HG03066 (cell line): ENCODE data around the gene RRN3.
"Not testable (repeated sequence)": the region's sequence is repeated elsewhere in the genome, so short reads cannot be mapped to it uniquely, and the experiment has no call there.

Experiments used
- ATAC-seq: cut with Tn5 transposase; IDR thresholded peaks from one replicate; pipeline ENCODE4 v1.9.1; 2021; ENCODE audit warnings: low read depth; ENCODE audit not compliant: unreplicated experiment

Gene RRN3

DNA sequence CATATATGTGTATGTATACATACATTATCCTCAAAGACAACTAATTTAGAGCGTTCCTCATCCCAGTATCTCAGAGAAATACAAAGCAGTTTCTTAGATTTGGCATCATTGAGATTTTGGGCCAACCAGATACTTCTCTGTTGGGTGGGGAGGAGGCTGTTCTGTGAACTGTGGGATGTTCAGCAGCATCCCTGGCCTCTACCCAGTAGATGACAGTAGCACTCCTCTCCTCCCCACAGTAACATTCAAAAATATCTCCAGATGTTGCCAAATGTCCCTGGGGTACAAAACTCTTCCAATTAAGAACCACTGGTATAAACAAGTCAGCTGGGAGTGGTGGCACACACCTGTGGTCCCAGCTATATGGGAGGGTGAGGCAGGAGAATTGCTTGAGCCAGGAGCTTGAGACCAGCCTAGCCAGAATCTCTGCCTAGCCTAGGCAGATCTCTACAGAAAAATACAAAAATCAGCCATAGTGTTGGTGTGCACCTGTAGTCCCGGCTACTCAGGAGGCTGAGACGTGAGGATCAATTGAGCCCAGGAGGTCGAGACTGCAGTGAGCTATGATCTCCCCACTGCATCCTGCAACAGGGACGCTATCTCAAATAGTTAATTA lies 6.4 kb upstream of the RRN3 start:
- ATAC-seq, result not testable (repeated sequence)

DNA sequence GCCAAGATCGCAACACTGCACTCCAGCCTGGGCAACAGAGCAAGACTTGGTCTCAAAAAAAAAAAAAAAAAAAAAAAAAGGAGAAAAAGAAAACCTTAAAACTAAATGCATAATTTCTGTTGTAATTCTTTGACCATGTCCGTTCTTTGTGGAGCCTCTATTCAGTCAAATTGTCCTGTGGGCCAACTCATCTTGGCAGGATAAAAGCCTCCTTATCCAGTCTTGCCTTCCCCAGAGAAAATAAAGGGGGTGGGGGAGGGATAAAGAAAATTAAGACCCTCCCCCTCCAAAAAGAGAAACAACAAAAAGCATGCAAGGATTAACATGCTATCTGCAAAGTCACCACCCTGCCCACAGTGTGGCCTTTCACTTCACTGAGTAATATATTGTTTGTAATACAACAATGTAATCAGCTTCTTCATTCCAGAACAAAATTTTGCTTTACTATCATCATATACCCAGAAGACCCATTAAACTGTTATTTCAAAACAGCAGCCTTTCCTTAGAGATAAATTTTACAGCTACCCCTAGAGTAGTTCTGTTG lies 5.4 kb upstream of the RRN3 start:
- ATAC-seq, result not testable (repeated sequence)

DNA sequence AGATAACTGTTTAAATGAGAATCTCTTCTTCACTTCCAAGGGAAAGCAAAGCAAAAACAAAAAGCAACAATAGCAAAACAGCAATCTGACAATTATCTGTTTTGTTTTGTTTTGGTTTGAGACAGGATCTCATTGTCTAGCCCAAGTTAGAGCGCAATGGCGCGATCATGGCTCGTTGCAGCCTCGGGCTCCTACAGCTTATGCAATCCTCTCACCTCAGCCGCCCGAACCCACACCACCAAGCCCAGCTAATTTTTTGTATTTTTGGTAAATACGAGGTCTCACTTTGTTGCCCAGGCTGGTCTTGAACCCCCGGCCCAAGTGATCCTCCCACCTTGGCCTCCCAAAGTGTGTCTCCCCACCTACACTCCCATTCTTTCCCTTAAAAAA lies 2.5 kb upstream of the RRN3 start:
- ATAC-seq, result not testable (repeated sequence)

DNA sequence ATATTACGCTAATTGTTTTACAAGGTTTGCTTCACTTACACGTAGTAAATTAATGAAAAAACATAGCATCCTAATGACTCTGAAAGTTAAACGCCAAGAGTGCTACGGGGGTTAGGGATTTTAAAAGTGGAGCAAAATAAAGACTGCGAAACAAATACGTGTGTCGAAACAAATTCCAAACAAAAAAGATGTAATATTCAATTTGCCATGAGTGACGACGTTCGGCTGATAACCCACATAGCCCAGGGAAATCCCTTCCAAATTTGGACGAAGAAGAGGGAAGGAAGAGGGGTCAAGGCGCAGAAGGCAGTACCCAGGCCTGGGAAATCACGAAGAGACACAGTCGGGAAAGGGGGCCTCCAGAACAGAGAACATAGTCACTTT lies 509 bp downstream of the RRN3 start:
- ATAC-seq, result not testable (repeated sequence)

DNA sequence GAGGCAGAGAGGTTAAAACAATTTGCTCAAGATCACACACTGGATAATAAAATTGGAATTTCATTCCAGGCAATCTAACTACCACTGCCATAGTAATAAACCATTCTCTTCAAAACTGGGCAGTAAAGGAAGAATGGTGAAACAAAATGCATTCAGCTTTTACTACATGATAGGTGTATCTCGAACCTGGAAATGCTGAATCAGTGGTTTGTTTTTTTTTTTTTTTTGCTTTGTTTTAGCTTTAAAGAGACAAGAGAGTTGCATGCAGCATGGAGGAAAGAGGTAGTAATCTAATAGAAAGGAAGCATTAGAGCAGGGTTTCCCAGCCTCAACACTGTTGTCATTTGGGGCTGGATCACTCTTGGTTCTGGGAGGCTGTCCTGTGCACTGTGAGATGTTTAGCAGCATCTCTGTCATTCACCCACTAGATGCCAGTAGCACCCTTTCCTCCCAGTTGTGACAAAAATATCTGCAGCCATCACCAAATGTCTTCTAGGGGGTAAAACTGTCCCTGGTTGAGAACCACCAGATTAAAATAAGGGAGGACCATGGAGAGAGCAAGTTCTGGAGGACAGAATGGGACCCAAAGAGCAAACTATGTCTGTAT lies 3.3 kb downstream of the RRN3 start:
- ATAC-seq, result not testable (repeated sequence)

DNA sequence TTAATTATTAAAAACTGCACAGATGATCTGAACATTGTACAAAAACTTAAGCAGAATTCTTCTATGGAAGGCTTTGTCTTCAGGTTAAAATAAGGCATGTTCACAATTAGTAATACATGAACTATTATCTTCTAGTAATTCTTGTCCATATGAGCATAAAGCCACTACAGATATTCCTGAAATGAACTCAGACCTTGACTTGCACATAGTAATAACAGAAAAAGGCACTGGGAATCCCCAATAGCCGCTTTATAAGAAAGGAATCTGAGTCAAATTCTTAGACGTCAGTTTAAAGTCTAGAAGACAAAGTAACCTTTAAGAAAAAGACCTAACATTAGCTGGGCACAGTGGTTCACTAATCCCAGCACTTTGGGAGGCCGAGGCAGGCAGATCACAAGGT lies 11.3 kb downstream of the RRN3 start:
- not testable (repeated sequence) for ATAC-seq

DNA sequence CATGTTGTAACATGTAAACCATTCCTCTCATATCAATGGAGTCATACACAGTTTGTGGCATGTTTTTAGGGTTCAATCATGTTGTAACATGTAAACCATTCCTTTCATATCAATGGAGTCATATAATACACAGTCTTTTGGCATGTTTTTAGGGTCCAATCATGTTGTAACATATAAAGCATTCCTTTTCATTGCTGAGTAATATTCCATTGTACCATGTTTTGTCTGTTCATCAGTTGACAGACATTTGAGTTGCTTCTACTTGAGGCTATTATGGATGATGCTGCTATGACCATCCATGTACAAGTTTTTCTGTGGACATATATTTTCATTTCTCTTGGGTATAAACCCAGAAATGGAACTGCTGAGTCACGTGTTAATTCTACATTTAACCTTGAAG lies 13.2 kb downstream of the RRN3 start:
- not testable (repeated sequence) for ATAC-seq

DNA sequence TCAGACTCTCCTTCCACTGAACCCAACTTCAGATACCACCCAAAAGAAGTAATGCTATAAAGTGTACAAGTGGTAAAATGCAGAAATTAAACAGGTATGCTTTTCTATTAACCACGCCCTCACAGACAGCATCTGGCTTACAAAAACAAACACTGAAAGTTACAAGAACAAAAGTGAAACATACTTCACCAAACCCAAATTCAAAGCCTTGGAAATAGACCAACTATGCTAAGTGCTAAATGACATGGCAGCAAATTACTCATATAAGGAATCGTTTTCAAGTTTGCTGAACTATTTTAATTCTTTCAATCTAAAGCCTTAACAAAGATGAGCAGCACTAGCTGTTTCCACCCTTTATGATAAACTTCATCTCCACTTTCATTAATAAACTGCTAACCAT lies 17.9 kb downstream of the RRN3 start:
- not testable (repeated sequence) for ATAC-seq

DNA sequence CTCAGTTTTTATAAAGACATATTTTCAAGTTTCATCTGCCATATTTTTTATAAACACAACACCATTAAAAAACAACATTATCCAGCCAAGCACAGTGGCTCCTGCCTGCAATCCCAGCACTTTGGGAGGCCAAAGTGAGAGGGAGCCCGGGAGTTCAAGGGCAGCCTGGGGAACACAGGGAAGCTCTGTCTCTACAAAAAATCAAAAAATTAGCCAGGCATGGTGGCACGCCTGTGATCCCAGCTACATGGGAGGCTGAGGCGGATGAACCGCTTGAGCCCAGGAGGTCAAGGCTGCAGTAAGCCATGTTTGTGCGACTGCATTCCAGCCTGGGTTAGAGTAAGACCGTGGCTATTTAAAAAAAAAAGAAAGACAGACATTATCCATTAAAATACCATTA lies 21.0 kb downstream of the RRN3 start:
- ATAC-seq, result no peak

DNA sequence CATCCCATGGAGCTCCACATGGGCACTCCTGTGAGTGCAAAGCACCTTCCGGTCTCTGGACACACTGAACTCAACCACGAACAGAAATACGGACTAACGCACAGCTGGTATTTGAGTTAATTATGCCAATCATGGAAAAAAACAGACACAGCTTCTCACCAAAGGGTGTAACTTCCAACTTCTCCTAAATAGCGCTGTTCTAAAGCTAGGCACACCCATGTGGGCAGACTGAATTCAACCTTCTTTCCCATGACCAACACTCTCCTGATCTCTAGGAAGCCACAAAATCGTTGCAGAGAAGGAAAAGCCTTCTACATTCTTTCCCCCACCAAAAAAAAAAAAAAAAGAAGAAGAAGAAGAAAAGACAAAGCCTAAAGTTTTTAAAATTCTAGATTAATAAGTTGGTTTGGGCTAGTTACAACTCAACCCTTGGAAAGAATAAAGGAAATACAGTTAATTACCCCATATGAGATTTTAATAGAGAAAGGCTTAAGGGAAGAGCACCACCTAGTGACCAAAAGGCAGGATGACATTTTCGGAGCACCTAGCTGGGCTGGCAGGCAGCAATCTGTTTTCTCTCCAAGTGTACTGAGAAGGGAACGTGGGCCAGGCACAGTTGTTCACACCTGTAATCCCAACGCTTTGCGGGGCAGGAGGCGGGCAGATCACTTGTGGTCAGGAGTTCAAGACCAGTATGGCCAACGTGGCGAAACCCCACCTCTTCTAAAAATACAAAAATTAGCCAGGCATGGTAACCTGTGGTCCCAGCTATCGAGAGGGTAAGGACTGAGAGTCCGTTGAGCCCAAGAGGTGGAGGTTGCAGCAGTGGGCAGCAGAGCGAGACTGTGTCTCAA lies 21.9 kb downstream of the RRN3 start:
- ATAC-seq, result not testable (repeated sequence)

DNA sequence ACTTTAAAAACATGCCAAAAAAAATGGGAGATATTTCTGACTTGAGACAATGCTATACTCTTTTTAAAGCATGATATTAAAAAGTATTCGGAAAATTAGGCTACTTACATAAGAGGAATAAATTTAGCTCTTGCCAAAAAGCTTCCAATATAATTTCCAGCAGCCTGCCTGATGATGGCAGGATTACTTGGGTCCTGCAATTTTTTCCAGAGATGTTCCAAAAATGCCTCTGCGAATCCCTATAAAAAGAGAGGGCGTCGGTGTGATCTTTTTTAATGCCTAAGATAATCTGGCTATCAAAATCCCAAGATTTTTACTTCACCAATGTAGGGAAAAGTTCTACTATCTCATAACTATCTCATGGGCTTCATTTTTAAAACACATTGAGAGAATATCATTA lies 23.1 kb downstream of the RRN3 start:
- ATAC-seq, result not testable (repeated sequence)

DNA sequence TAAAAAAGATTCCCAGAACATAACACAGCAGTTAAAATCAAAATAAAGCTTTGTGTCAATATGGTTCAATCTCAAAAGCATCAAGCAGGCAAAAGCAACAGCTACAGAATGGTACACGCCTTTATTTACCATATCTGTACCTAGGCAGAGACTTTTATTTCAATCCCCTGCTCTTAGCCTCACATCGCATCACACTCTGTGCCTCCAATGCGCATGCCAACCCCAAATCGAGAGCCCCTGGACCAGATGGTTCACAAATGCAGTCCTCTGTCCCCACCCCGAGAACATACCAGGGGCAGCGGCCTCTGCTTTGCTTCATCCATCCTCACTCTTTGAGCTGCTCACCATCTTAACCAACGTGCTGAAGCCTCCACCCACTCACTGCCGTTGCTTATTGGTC lies 27.4 kb downstream of the RRN3 start:
- not testable (repeated sequence) for ATAC-seq

DNA sequence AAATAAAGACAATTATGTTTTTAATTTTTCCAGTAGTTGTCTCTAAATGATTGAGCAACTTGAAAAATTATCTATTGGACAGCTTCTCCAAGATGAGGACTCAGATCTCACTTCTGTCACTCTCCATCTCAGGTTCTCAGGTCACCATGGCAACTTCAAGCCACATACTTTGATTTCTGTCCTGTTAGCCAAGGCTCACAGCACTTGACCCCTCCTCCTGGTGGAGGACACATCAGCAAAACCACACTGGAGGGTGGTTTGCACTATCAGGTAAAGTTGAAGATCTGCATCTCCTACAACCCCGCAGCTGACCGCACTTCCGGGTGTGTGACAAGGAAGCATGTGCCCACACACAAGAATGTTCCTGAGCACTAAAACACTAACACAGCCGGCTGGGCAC lies 28.1 kb downstream of the RRN3 start:
- not testable (repeated sequence) for ATAC-seq

DNA sequence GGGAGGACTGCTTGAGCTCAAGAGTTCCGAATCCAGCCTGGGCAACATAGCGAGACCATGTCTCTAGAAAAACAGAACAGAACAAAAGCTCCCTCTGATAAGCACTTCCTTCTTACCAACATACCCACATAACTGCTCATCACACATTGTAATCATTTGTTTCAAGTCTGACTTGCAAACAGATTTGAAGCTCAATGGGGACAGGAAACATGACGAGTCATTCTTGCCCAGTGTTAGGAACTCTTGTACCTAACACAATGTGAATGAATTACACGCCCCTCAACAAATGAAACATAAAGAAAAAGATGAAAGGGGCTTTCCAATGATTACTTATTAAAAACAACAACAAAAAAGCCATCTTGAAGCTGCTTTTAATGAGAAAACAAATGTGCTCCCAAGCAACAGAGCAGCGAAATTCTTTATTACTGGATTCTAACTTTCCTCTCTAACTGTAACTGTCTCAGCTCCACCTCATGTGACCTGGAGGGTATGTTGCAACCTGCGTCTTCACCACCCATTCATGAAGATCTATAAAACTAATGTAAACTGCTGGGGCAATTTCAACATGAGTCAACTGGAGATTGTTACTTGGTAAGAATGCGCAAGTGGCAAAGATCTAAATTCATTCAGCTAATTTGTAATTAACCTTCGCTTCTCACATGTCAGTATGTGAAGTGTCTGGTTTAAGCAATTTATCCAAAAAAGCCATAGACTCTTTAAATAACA lies 31.8 kb downstream of the RRN3 start:
- not testable (repeated sequence) for ATAC-seq

DNA sequence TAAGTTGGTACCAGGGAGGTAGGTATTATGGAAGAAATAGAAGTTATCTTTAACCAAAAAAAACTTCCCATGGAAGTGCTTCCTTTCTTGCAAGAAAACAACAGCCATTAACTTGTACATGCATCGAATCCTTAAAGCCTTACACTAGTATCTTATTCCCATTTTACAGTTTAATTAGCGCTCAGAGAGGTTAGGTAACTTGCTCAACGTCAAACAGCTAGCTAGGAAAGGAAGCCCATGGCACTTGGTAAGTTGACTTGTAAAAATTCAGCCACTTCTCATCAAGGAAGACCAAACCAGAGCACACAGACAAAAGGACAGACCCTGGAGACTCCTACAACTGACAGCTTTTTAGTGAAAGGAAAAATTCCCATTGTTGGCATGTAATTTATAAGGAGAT lies 34.7 kb downstream of the RRN3 start:
- no peak for ATAC-seq

DNA sequence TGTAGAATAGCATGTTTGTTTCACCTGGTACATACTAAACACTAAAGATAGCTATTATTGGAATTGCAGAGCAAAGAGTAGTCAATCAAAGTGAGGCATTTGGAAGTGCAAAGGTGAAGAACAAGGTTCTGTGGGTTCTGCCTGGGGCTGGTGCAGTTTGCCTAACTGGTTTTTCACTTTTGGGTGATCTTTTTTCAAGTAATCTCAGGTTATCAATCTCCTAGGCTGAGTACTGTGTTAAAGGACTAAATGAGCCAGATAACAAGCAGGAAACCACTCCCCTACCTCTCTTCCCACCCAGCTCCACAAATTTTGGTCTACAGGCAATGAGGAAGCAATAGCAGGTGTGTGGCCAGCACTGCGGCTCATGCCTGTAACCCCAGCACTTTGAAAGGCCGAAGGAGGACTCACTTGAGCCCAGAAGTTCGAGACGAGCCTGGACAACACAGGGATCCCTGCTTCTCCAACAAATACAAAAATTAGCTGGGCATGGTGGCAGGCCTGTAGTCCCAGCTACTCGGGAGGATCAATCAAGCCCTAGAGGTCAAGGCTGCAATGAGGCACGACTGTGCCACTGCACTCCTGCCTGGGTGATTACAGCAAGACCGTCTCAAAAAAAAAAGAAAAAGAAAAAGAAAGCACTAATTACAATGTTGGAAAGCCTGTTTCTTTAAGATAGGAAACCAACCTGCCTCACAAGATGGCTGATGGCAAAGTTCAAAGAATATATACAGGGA lies 36.2 kb downstream of the RRN3 start:
- ATAC-seq, result no peak

DNA sequence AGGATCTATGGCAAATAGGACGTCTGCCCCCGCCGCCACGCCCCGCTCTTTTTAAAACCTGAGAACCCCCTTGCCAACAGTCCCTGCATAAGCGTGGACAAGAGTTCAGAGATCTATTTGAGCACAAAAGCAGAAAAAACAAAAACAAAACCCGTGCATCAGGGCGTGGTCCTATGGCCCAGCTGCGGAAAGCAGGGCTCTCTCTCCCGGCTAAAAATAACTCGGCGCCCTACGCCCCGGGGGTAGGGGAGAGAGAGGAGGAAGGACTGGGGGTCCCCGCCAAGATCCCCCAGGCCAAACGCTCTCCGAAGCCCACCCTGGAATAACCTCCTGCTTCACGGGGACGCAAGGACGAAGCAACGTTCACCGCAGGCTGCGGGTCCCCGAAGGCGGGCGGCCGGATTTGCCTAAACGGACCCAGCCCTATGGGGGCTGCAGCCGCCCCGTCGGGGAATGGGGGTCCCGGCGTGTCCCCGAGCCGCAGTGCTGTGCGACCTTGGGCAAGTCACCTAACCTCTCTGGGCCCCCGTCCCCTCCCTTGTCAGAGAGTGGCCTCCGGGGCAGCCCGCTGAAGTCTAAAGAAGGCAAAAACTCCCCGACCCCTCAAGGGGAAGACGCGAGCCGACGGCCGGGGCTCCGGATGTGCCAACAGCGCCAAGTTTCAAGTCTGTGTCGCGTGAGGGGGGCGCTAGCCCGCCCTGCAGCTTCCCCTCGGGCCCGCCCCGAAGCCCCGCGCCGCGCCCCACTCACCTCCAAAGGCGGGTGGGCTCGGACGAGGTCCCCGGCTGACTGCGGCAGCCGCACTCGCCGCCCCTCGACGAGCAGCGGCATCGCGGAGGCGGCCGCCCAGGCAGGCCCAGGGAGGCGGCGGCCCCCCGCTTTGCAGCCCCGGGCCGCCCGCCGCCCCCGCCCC lies 38.7 kb downstream of the RRN3 start:
- ATAC-seq, result peak; percentile 53

DNA sequence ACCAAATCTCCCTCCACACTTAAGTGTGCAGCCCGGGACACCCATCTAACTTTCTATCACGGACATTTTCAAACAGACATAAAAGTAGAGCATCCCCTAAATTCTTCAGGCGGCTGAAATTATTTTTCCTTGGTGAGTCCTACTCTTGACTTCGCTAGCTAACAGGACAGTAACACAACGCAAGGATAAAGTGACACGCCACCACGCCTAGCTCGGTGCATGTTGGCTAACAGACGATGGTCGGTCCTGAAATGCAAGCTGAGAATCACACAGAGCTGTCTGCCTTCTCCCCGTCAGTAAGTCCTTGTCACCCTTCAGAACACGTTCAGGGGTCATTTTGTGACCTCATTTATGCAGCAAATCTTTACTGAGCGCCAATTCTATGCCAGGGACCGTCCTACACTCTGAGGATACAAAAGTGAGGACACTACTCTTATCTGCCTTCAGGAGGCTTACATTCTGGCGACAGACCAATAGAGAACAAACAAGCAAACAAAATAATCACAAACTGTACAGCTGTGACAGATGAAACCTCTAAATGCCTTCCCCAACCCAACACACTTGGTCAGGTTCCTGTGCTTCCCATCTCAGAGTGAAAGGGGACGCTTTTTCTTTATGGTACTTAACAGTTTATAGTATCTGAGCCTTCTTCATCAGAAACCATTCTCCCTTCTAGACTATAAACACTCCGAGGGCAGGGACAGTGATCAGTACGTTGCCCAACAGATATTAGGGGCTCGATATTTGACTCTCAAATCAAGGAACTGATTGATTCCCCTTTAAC lies 39.5 kb downstream of the RRN3 start:
- no peak for ATAC-seq
